A549 (cell line): ENCODE results near the gene KRTAP3-3. TPM values are rescaled to one million over a fixed set of nuclear protein-coding genes. Genes with fewer than 3 reads are reported as not detected.

Experiments
- ATAC-seq, 2 experiments: fragments of 200-7000 bp in 1 of 2; fragments of >200 bp in 1 of 2; cut with Nextera tagmentation in 1 of 2; cut with Tn5 transposase in 1 of 2; 3 replicates each; pipeline versions ENCODE4 v1.8.0 to v1.9.1; 2018 to 2020; ENCODE audit warnings: mild to moderate bottlenecking in 1 of 2, moderate library complexity in 1 of 2
- CTCF ChIA-PET: fragments of 300-600 bp; sonication (Branson Sonifier 250); formaldehyde crosslinking; extraction: SDS; loops from one replicate; lab custom pipeline; 2021; ENCODE audit warnings: antibody characterized with exemption, inconsistent platforms; lab: Yijun Ruan, JAX
- POLR2A ChIA-PET: fragments of 350-600 bp; formaldehyde crosslinking; extraction: SDS; loops from one replicate; lab custom pipeline; 2021; ENCODE audit warnings: antibody characterized with exemption, inconsistent platforms; lab: Yijun Ruan, JAX
- DNase-seq, 2 experiments: peaks; one replicate each; pipeline versions ENCODE4 v3.0.0 to v3.0.0-alpha.2; 2011 to 2016; ENCODE audit warnings: low read depth in 1 of 2, low spot score in 1 of 2
- FAIRE-seq: peaks from 2 replicates; lab custom pipeline; 2011; peaks lifted over from hg19 to GRCh38; lab: Jason Lieb, UNC
- H3K27ac ChIP-seq, 2 experiments: fragments of >200 bp; sonication (Bioruptor Twin); formaldehyde crosslinking; 3 replicates each; pipeline ENCODE4 v1.5.1; 2016 to 2017
- H3K4me1 ChIP-seq: fragments of >200 bp; sonication (Bioruptor Twin); formaldehyde crosslinking; 3 replicates; pipeline ENCODE4 v1.6.1; 2016
- H3K4me2 ChIP-seq: fragments of >200 bp; sonication (Bioruptor Twin); formaldehyde crosslinking; 3 replicates; pipeline ENCODE4 v1.6.1; 2016
- H3K4me3 ChIP-seq: fragments of >200 bp; sonication (Bioruptor Twin); formaldehyde crosslinking; 3 replicates; pipeline ENCODE4 v1.5.1; 2016
- H3K9me3 ChIP-seq: fragments of >200 bp; sonication (Bioruptor Twin); formaldehyde crosslinking; 3 replicates; pipeline ENCODE4 v1.6.1; 2016
- BCL3 ChIP-seq: fragments of >200 bp; sonication (Bioruptor Twin); formaldehyde crosslinking; IDR thresholded peaks from 3 replicates; pipeline ENCODE4 v1.6.1; 2016
- CBX2 ChIP-seq: fragments of 200-600 bp; sonication (generic); IDR thresholded peaks from 2 replicates; pipeline ENCODE4 v1.6.1; 2016; ENCODE audit warnings: low read depth, mild to moderate bottlenecking, borderline replicate concordance
- CTCF ChIP-seq: fragments of >200 bp; sonication (Bioruptor Twin); formaldehyde crosslinking; IDR thresholded peaks from 3 replicates; pipeline ENCODE4 v1.5.1; 2016
- EHF ChIP-seq: fragments of 250-450 bp; sonication (Bioruptor Pico); IDR thresholded peaks from 2 replicates; pipeline ENCODE4 v1.5.0; 2020; ENCODE audit warnings: mild to moderate bottlenecking
- EHMT2 ChIP-seq: fragments of 200-600 bp; sonication (generic); IDR thresholded peaks from 2 replicates; pipeline ENCODE4 v1.6.1; 2016; ENCODE audit warnings: antibody characterized with exemption, low read depth, mild to moderate bottlenecking, moderate library complexity
- ESRRA ChIP-seq: fragments of 150-350 bp; IDR thresholded peaks from 2 replicates; pipeline ENCODE4 v1.6.1; 2014; ENCODE audit warnings: mild to moderate bottlenecking, low read length, borderline replicate concordance
- FOSL2 ChIP-seq, 2 experiments: fragments of 450-650 bp in 1 of 2; fragments of >200 bp in 1 of 2; sonication (Bioruptor Twin) in 1 of 2; formaldehyde crosslinking; IDR thresholded peaks; 2 replicates each; pipeline versions ENCODE4 v1.5.0 to v1.6.1; 2016 to 2020; ENCODE audit warnings: mild to moderate bottlenecking in 1 of 2, moderate library complexity in 1 of 2
- HES2 ChIP-seq: fragments of >200 bp; sonication (Bioruptor Twin); formaldehyde crosslinking; IDR thresholded peaks from 2 replicates; pipeline ENCODE4 v1.6.1; 2016
- HEYL ChIP-seq: fragments of 250-450 bp; sonication (Bioruptor Pico); IDR thresholded peaks from 2 replicates; pipeline ENCODE4 v1.8.0; 2021; ENCODE audit warnings: mild to moderate bottlenecking, moderate library complexity
- HOXB5 ChIP-seq: fragments of 250-450 bp; sonication (Bioruptor Pico); IDR thresholded peaks from 2 replicates; pipeline ENCODE4 v1.5.0; 2020; ENCODE audit warnings: mild to moderate bottlenecking, moderate library complexity
- KDM5A ChIP-seq: fragments of 200-600 bp; sonication (generic); IDR thresholded peaks from 2 replicates; pipeline ENCODE4 v1.6.1; 2016; ENCODE audit warnings: antibody characterized with exemption, mild to moderate bottlenecking
- MAFK ChIP-seq: fragments of 450-650 bp; IDR thresholded peaks from 2 replicates; pipeline ENCODE4 v1.6.1; 2014; ENCODE audit not compliant: partially characterized antibody
- MAZ ChIP-seq: fragments of 150-350 bp; IDR thresholded peaks from 2 replicates; pipeline ENCODE4 v1.6.1; 2014; ENCODE audit warnings: antibody characterized with exemption, low read depth, low read length, borderline replicate concordance
- NPAS2 ChIP-seq: fragments of 250-450 bp; sonication (Bioruptor Pico); IDR thresholded peaks from 2 replicates; pipeline ENCODE4 v1.8.0; 2022; ENCODE audit warnings: mild to moderate bottlenecking, moderate library complexity, borderline replicate concordance
- PBX3 ChIP-seq: IDR thresholded peaks from 2 replicates; pipeline ENCODE4 v1.6.1; 2012
- PHF8 ChIP-seq: fragments of 200-600 bp; sonication (generic); IDR thresholded peaks from 2 replicates; pipeline ENCODE4 v1.6.1; 2016; ENCODE audit warnings: low read depth, mild to moderate bottlenecking, antibody characterized with exemption, moderate library complexity, borderline replicate concordance
- POLR2A ChIP-seq: IDR thresholded peaks from 2 replicates; pipeline ENCODE4 v1.6.1; 2012; ENCODE audit warnings: mild to moderate bottlenecking, low read length
- RCOR1 ChIP-seq: fragments of 150-350 bp; IDR thresholded peaks from 2 replicates; pipeline ENCODE4 v1.6.1; 2014; ENCODE audit warnings: antibody characterized with exemption, low read length, low read depth
- RNF2 ChIP-seq: fragments of 200-600 bp; sonication (generic); IDR thresholded peaks from 2 replicates; pipeline ENCODE4 v1.6.1; 2016; ENCODE audit warnings: low read depth, mild to moderate bottlenecking, antibody characterized with exemption, moderate library complexity, borderline replicate concordance
- SMC3 ChIP-seq: fragments of >200 bp; sonication (Bioruptor Twin); formaldehyde crosslinking; IDR thresholded peaks from 3 replicates; pipeline ENCODE4 v1.6.1; 2018; ENCODE audit warnings: inconsistent platforms
- SREBF2 ChIP-seq: fragments of 450-650 bp; IDR thresholded peaks from 2 replicates; pipeline ENCODE4 v1.6.1; 2014; ENCODE audit warnings: mild to moderate bottlenecking, moderate library complexity
- TFCP2L1 ChIP-seq: fragments of 250-450 bp; sonication (Bioruptor Pico); IDR thresholded peaks from 2 replicates; pipeline ENCODE4 v1.5.0; 2021; ENCODE audit warnings: mild to moderate bottlenecking
- ZC3H11A ChIP-seq: fragments of 450-650 bp; IDR thresholded peaks from 2 replicates; pipeline ENCODE4 v1.6.1; 2014; ENCODE audit warnings: antibody characterized with exemption, mild to moderate bottlenecking
- ZNF302 ChIP-seq: fragments of 250-450 bp; sonication (Bioruptor Pico); IDR thresholded peaks from 2 replicates; pipeline ENCODE4 v1.9.0; 2021; ENCODE audit warnings: inconsistent platforms, mild to moderate bottlenecking, moderate library complexity
- ZSCAN20 ChIP-seq: fragments of 250-450 bp; sonication (Bioruptor Pico); IDR thresholded peaks from 2 replicates; pipeline ENCODE4 v1.8.0; 2022; ENCODE audit warnings: mild to moderate bottlenecking, moderate library complexity
- WGBS: methylation state at CpG from one replicate; pipeline ENCODE4 v1.1.6; 2017; ENCODE audit errors: missing lambda C conversion rate; 5-methylcytosine and 5-hydroxymethylcytosine counted together
- polyA plus RNA-seq, 4 experiments: library from polyadenylated mRNA; depleted of rRNA in 3 of 4; stranded (reverse); fragments of >200 nt; fragmentation: RNase III in 1 of 4; extraction: RNeasy Plus Mini Kit Qiagen cat#74134 plus additional on column Dnase treatment in 1 of 4; gene quantifications; 2 replicates in 3 of 4; 3 replicates in 1 of 4; pipeline ENCODE4 v1.2.3, GENCODE V29; 2011 to 2017
- TF ChIP-seq, protein P1 (sequence below): fragments of 250-450 bp; sonication (Bioruptor Pico); IDR thresholded peaks from 2 replicates; pipeline ENCODE4 v1.5.0; 2020; ENCODE audit warnings: low read depth, mild to moderate bottlenecking, moderate library complexity
- TF ChIP-seq, protein P2 (sequence below): fragments of 450-650 bp; IDR thresholded peaks from 2 replicates; pipeline ENCODE4 v1.6.1; 2014; ENCODE audit warnings: antibody characterized with exemption
- TF ChIP-seq, protein P3 (sequence below): IDR thresholded peaks from 2 replicates; pipeline ENCODE4 v1.6.1; 2012

The KRTAP3-3 gene
- polyA plus RNA-seq, 2 of the 4 experiments (the other 2 are of a cell fraction): not detected

- H3K9me3 ChIP-seq: no peaks in the 10 kb centered on the region
- 75% methylated on average over 12 of the region's 12 CpGs for WGBS
- TF ChIP-seq TFCP2L1 (CRISPR knock-in tag) (no peak), ESRRA (no peak), SREBF2 (no peak), PHF8 (no peak), MAZ (no peak), ZSCAN20 (CRISPR knock-in tag) (no peak), NPAS2 (CRISPR knock-in tag) (no peak), POLR2A (no peak), RCOR1 (no peak), RNF2 (no peak), PBX3 (no peak), EHF (CRISPR knock-in tag) (no peak), SMC3 (no peak), HES2 (no peak), KDM5A (no peak), ZC3H11A (no peak), EHMT2 (no peak)
- TF ChIP-seq, protein P1, sequence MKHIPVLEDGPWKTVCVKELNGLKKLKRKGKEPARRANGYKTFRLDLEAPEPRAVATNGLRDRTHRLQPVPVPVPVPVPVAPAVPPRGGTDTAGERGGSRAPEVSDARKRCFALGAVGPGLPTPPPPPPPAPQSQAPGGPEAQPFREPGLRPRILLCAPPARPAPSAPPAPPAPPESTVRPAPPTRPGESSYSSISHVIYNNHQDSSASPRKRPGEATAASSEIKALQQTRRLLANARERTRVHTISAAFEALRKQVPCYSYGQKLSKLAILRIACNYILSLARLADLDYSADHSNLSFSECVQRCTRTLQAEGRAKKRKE: no peak
- TF ChIP-seq, protein P2, sequence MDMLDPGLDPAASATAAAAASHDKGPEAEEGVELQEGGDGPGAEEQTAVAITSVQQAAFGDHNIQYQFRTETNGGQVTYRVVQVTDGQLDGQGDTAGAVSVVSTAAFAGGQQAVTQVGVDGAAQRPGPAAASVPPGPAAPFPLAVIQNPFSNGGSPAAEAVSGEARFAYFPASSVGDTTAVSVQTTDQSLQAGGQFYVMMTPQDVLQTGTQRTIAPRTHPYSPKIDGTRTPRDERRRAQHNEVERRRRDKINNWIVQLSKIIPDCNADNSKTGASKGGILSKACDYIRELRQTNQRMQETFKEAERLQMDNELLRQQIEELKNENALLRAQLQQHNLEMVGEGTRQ: no peak
- TF ChIP-seq, protein P3, sequence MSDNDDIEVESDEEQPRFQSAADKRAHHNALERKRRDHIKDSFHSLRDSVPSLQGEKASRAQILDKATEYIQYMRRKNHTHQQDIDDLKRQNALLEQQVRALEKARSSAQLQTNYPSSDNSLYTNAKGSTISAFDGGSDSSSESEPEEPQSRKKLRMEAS: no peak
- POLR2A ChIA-PET: no interaction called here
- H3K4me3 ChIP-seq: no peak overlapping the region
- H3K4me2 ChIP-seq: peak overlapping the region; percentile 1; the same call in 1 of the 3 replicates
- FAIRE-seq (no peak), DNase-seq (no peak), ATAC-seq (no peak)
- H3K4me1 ChIP-seq: peaks cover 28% of the 10 kb centered on the region
- CTCF ChIA-PET: interaction anchor here (0.9 to 1.7 kb wide), 6 partner anchors 11 to 708 kb away, joined by 3 to 8 read pairs (median 4); no protein-coding TSS in a partner anchor
- H3K27ac ChIP-seq: peak overlapping the region in 1 of 2 experiments; percentile 26; a peak in 3 of 6 replicates
These were observed 35.6 kb downstream of the KRTAP3-3 start for GRCh38 chr17:40958086-40958953.

GRCh38 chr17:40956401-40957254 is 37.3 kb downstream of the KRTAP3-3 start:
- FAIRE-seq: peak; percentile 92
- Histone ChIP-seq H3K9me3 (no peaks in the 10 kb centered on the region), H3K4me2 (peak overlapping the region; percentile 50), H3K4me3 (no peak overlapping the region), H3K4me1 (peaks cover 36% of the 10 kb centered on the region), H3K27ac (peak overlapping the region; percentile 51 to 76; a peak in 5 of 6 replicates)
- WGBS: 49% methylated on average over 8 of the region's 8 CpGs
- peak in 1 of 2 experiments; percentile 77 for DNase-seq
- CTCF ChIA-PET: interaction anchor here (0.7 to 2.0 kb wide), 3 partner anchors 13 to 592 kb away, joined by 3 to 8 read pairs (median 4); no protein-coding TSS in a partner anchor
- POLR2A ChIA-PET: no interaction called here
- peak; percentile 65 to 75; a peak in 5 of 6 replicates for ATAC-seq
- TF ChIP-seq KDM5A: no peak
- TF ChIP-seq FOSL2 (IDR thresholded peaks at IDR 0.05): peak; percentile 69
- peak; percentile 82 for TF ChIP-seq FOSL2 (CRISPR knock-in tag; IDR thresholded peaks at IDR 0.05)
- TF ChIP-seq MAFK: no peak
- TF ChIP-seq HES2: peak; percentile 62; the same call in 1 of the 2 replicates
- no peak for TF ChIP-seq ZNF302 (CRISPR knock-in tag)
- no peak for TF ChIP-seq CTCF
- peak; percentile 78; the same call in 1 of the 3 replicates for TF ChIP-seq BCL3
- no peak for TF ChIP-seq CBX2
- no peak for TF ChIP-seq HEYL (CRISPR knock-in tag)
- no peak for TF ChIP-seq MAZ
- TF ChIP-seq ZSCAN20 (CRISPR knock-in tag): no peak
- no peak for TF ChIP-seq HOXB5
